ENCODE results near the gene CFAP107. TPM values are rescaled to one million over a fixed set of nuclear protein-coding genes. Genes with fewer than 3 reads are reported as not detected.

Gene CFAP107
- total and polyA plus RNA-seq, 11 donors: not detected

GRCh38 chr1:12754738-12755137, 8.7 kb downstream of the CFAP107 start:
- H3K36me3 ChIP-seq: no peaks in the 10 kb centered on the region
- peaks cover 0 to 9% (median under 1%) of the 10 kb centered on the region in 12 donors for H3K9me3 ChIP-seq
- H3K4me3 ChIP-seq: no peak overlapping the region
- TF ChIP-seq CTCF (IDR thresholded peaks at IDR 0.05) (no peak), POLR2A (IDR thresholded peaks at IDR 0.05) (no peak)
- ATAC-seq (no peak), DNase-seq (no peak)
- H3K27ac ChIP-seq: no peak overlapping the region
- H3K4me1 ChIP-seq: no peaks in the 10 kb centered on the region
- peaks cover 0 to 22% (median 11%) of the 10 kb centered on the region in 9 donors for H3K27me3 ChIP-seq
- intact Hi-C loops (cut with DNase I): no loop called here
- 81 to 84% (median 83%) methylated on average over 4 of the region's 4 CpGs for WGBS, 4 donors

GRCh38 chr1:12756273-12756672, 10.3 kb downstream of the CFAP107 start:
- intact Hi-C loops (cut with DNase I): no loop called here
- DNase-seq: no peak
- H3K27ac ChIP-seq: no peak overlapping the region
- no peaks in the 10 kb centered on the region for H3K9me3 ChIP-seq
- peaks cover 0 to 29% (median 10%) of the 10 kb centered on the region in 9 donors for H3K27me3 ChIP-seq
- TF ChIP-seq CTCF (IDR thresholded peaks at IDR 0.05): no peak
- TF ChIP-seq POLR2A (IDR thresholded peaks at IDR 0.05): no peak
- 33 to 70% (median 47%) methylated on average over 2 of the region's 2 CpGs for WGBS, 4 donors
- H3K4me1 ChIP-seq: no peaks in the 10 kb centered on the region
- no peak overlapping the region for H3K4me3 ChIP-seq
- no peaks in the 10 kb centered on the region for H3K36me3 ChIP-seq
- ATAC-seq: no peak

GRCh38 chr1:12756768-12757413, 10.9 kb downstream of the CFAP107 start:
- TF ChIP-seq CTCF (IDR thresholded peaks at IDR 0.05) (no peak), POLR2A (IDR thresholded peaks at IDR 0.05) (no peak)
- no peaks in the 10 kb centered on the region for H3K36me3 ChIP-seq
- H3K27me3 ChIP-seq: peaks cover 0 to 33% (median 10%) of the 10 kb centered on the region in 9 donors
- H3K4me3 ChIP-seq: no peak overlapping the region
- DNase-seq (no peak), ATAC-seq (no peak)
- H3K27ac ChIP-seq: no peak overlapping the region
- H3K9me3 ChIP-seq: no peaks in the 10 kb centered on the region
- 72 to 78% (median 73%) methylated on average over 4 to 6 of the region's 6 CpGs for WGBS, 4 donors
- intact Hi-C loops (cut with DNase I): no loop called here
- H3K4me1 ChIP-seq: no peaks in the 10 kb centered on the region

GRCh38 chr1:12757836-12758235, 11.8 kb downstream of the CFAP107 start:
- DNase-seq (no peak), ATAC-seq (no peak)
- H3K4me3 ChIP-seq: no peak overlapping the region
- WGBS, 4 donors: 58 to 69% (median 65%) methylated on average over 6 of the region's 6 CpGs
- no peaks in the 10 kb centered on the region for H3K9me3 ChIP-seq
- intact Hi-C loops (cut with DNase I): no loop called here
- H3K27me3 ChIP-seq: peaks cover 0 to 33% (median 9%) of the 10 kb centered on the region in 9 donors
- TF ChIP-seq CTCF (IDR thresholded peaks at IDR 0.05) (no peak), POLR2A (IDR thresholded peaks at IDR 0.05) (no peak)
- H3K36me3 ChIP-seq: no peaks in the 10 kb centered on the region
- H3K4me1 ChIP-seq: no peaks in the 10 kb centered on the region
- no peak overlapping the region for H3K27ac ChIP-seq
